Activated T-helper 17 cell treated with anti-CD3 and anti-CD28 coated beads, Interleukin-2, amount 50 U/mL, for 72 hours (primary cell): ENCODE results near the gene PUM2. TPM values are rescaled to one million over a fixed set of nuclear protein-coding genes. Genes with fewer than 3 reads are reported as not detected.
"Not testable (repeated sequence)": the region's sequence is repeated elsewhere in the genome, so short reads cannot be mapped to it uniquely, and the experiment has no call there.

Source experiments
- ATAC-seq: fragments of 150-1000 bp; cut with Tn5 transposase; replicated peaks from 2 replicates; pipeline ENCODE4 v1.10.0; 2021; ENCODE audit warnings: mild to moderate bottlenecking, moderate library complexity
- H3K27ac Mint-ChIP-seq: one replicate; pipeline ENCODE4 v1.8.0; 2022; ENCODE audit warnings: mixed read lengths
- H3K27me3 Mint-ChIP-seq: one replicate; pipeline ENCODE4 v1.8.0; 2022; ENCODE audit warnings: mixed read lengths
- H3K36me3 Mint-ChIP-seq: one replicate; pipeline ENCODE4 v1.8.0; 2022; ENCODE audit warnings: low read depth, mild to moderate bottlenecking, mixed read lengths
- H3K4me1 Mint-ChIP-seq: one replicate; pipeline ENCODE4 v1.8.0; 2022; ENCODE audit warnings: mixed read lengths
- H3K4me3 Mint-ChIP-seq: one replicate; pipeline ENCODE4 v1.8.0; 2022; ENCODE audit warnings: mild to moderate bottlenecking, mixed read lengths
- H3K9me3 Mint-ChIP-seq: one replicate; pipeline ENCODE4 v1.8.0; 2022; ENCODE audit warnings: mixed read lengths
- total RNA-seq, 2 donors: library from RNA; stranded (reverse); gene quantifications; one replicate each; pipeline ENCODE4 v1.2.3, GENCODE V29; 2022

Gene PUM2
- total RNA-seq, 2 donors from 2014 or later, result 113 to 120 TPM

- Mint-ChIP-seq H3K9me3 (no peaks in the 10 kb centered on the region), H3K27me3 (no peaks in the 10 kb centered on the region), H3K36me3 (peaks cover 87% of the 10 kb centered on the region), H3K4me1 (peaks cover 6% of the 10 kb centered on the region), H3K27ac (no peak overlapping the region), H3K4me3 (no peak overlapping the region)
- ATAC-seq, result no peak
Observed at GRCh38 chr2:20264629-20265028, 86.0 kb downstream of the PUM2 start.

DNA sequence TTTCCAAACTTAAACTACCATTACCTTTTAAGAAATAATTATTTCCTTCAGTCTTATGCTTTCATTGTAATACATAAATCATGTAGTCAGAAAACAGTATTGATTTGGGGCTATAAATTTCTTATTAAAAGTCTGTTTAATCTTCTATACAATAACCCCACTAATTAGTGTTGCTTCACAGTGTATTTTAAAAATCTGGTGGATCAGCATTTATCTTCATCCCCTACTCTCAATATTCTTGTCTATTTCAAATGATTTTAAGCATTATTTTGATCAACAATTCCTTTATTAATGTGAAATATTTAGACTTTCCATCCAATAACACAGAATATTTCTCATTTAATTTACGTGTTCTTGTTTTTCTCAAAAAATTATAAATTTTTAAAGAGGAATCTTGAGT, 93.2 kb downstream of the PUM2 start:
- ATAC-seq, result no peak
- Mint-ChIP-seq H3K4me1 (no peaks in the 10 kb centered on the region), H3K27ac (no peak overlapping the region), H3K27me3 (no peaks in the 10 kb centered on the region), H3K36me3 (peaks cover 95% of the 10 kb centered on the region), H3K9me3 (no peaks in the 10 kb centered on the region), H3K4me3 (no peak overlapping the region)

DNA sequence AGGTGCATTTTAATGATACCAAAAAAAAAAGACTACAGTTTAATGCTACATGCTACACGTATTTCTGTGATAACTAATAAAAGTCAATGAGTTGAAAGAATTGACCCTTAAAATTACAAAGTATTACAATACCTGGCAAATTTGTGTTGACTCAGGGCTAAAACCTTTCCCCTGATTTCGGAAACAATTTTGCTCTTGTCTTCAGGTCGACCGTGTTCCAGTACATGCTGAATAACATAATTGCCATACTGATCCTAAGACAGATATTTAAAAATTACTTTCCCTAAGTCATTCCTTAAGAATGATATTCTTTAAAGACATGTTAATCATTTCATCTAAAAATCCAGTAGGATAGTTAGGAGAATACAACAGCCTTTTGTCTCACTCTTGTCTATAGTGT, 95.9 kb downstream of the PUM2 start:
- no peak for ATAC-seq
- Mint-ChIP-seq H3K4me3 (no peak overlapping the region), H3K36me3 (peaks cover 96% of the 10 kb centered on the region)

GRCh38 chr2:20250436-20250835, 100.2 kb downstream of the PUM2 start:
- no peak for ATAC-seq
- Mint-ChIP-seq H3K27me3 (no peaks in the 10 kb centered on the region), H3K4me1 (peaks cover 5% of the 10 kb centered on the region), H3K4me3 (no peak overlapping the region), H3K27ac (peak overlapping the region; percentile 48), H3K36me3 (peaks cover 91% of the 10 kb centered on the region), H3K9me3 (no peaks in the 10 kb centered on the region)

More for the DNA sequence above, 95.9 kb downstream of the PUM2 start:
- no peaks in the 10 kb centered on the region for H3K9me3 Mint-ChIP-seq
- no peaks in the 10 kb centered on the region for H3K27me3 Mint-ChIP-seq
- H3K27ac Mint-ChIP-seq, result no peak overlapping the region
- H3K4me1 Mint-ChIP-seq, result no peaks in the 10 kb centered on the region

DNA sequence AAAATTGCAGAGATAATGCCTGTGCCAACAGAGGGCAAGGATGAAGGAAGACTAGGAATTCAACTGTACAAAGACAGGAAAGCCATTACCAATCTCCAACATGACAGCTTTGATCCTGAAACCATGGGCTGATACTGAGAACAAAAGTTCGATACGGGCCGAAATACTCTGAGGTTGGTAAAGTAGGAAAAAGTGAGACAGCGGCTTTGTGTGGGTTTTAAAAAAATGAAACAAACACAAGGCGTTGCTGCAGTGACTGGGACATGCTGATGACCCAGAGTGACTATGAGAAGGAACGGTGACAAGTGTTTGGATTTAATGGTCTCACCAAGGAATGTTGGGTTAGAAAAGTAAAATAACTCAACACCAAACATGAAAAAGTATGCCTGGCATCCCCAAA, 101.5 kb downstream of the PUM2 start:
- H3K27ac Mint-ChIP-seq, result peak overlapping the region; percentile 47
- no peaks in the 10 kb centered on the region for H3K9me3 Mint-ChIP-seq
- H3K4me1 Mint-ChIP-seq, result peaks cover 5% of the 10 kb centered on the region
- peak; percentile 49 for ATAC-seq
- H3K27me3 Mint-ChIP-seq, result no peaks in the 10 kb centered on the region
- peaks cover 79% of the 10 kb centered on the region for H3K36me3 Mint-ChIP-seq
- H3K4me3 Mint-ChIP-seq, result no peak overlapping the region

- Mint-ChIP-seq H3K36me3 (peaks cover 58% of the 10 kb centered on the region), H3K9me3 (no peaks in the 10 kb centered on the region), H3K27ac (no peak overlapping the region), H3K4me3 (no peak overlapping the region), H3K27me3 (no peaks in the 10 kb centered on the region), H3K4me1 (peaks cover 6% of the 10 kb centered on the region)
- no peak for ATAC-seq
Observed at GRCh38 chr2:20247084-20247483, 103.6 kb downstream of the PUM2 start.

GRCh38 chr2:20243637-20244036, 107.0 kb downstream of the PUM2 start:
- H3K4me3 Mint-ChIP-seq, H3K27me3 Mint-ChIP-seq, H3K4me1 Mint-ChIP-seq, H3K9me3 Mint-ChIP-seq, ATAC-seq: not testable (repeated sequence)
- Mint-ChIP-seq H3K36me3 (peaks cover 25% of the 10 kb centered on the region), H3K27ac (peak overlapping the region; percentile 52)

- H3K4me3 Mint-ChIP-seq, result no peak overlapping the region
- H3K36me3 Mint-ChIP-seq, result peaks cover 17% of the 10 kb centered on the region
- peaks cover 8% of the 10 kb centered on the region for H3K4me1 Mint-ChIP-seq
- ATAC-seq, result peak; percentile 47
- H3K9me3 Mint-ChIP-seq, result no peaks in the 10 kb centered on the region
- H3K27ac Mint-ChIP-seq, result no peak overlapping the region
- peaks cover 8% of the 10 kb centered on the region for H3K27me3 Mint-ChIP-seq
Observed at GRCh38 chr2:20242727-20243377, 107.8 kb downstream of the PUM2 start.

GRCh38 chr2:20241973-20242726, 108.5 kb downstream of the PUM2 start:
- peak; percentile 70 for ATAC-seq
- H3K4me1 Mint-ChIP-seq, result peaks cover 8% of the 10 kb centered on the region
- H3K9me3 Mint-ChIP-seq, result no peaks in the 10 kb centered on the region
- H3K36me3 Mint-ChIP-seq, result peaks cover 10% of the 10 kb centered on the region
- H3K27me3 Mint-ChIP-seq, result peaks cover 14% of the 10 kb centered on the region
- peak overlapping the region; percentile 36 for H3K27ac Mint-ChIP-seq
- no peak overlapping the region for H3K4me3 Mint-ChIP-seq

DNA sequence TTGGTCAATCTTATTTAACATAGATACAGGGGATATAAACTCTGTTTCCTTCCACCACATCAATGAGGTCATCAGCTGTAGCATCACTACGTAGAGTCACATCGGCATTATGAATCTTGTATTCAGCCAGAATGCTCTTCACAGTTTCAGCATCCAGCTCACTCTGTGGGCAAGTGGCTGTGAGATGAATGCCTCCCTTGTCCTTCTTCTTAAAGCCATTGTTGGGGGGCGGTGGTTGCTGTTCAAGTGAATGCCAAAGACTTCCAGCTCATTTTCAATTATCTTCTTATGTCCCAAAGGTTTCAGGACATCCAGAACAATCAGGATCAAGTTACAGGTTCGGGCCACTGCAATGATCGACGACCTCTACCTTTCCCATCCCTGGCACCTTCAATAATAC, 110.4 kb downstream of the PUM2 start:
- ATAC-seq, H3K36me3 Mint-ChIP-seq, H3K4me1 Mint-ChIP-seq, H3K9me3 Mint-ChIP-seq, H3K4me3 Mint-ChIP-seq, H3K27ac Mint-ChIP-seq: not testable (repeated sequence)
- peaks cover 22% of the 10 kb centered on the region for H3K27me3 Mint-ChIP-seq

DNA sequence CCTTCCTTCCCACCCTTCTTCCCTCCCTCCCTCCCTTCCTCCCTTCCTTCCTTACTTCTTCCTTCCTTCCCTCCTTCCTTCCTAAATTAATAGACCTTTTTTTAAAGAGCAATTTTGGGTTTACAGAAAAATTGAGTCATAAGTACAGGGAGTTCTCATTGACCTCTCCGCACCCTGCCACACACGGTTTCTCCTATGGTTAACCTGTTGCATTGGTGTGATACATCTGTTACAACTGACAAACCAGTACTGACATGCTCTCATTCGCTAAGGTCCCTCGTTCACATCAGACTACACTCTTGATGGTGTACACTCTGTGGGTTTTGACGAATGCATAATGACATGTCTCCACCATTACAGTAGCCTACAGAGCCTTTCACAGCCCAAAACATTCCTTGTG, 114.1 kb downstream of the PUM2 start:
- Mint-ChIP-seq H3K4me1 (peaks cover 2% of the 10 kb centered on the region), H3K27ac (no peak overlapping the region), H3K9me3 (no peaks in the 10 kb centered on the region), H3K4me3 (no peak overlapping the region), H3K27me3 (peaks cover 30% of the 10 kb centered on the region), H3K36me3 (no peaks in the 10 kb centered on the region)
- ATAC-seq, result no peak

DNA sequence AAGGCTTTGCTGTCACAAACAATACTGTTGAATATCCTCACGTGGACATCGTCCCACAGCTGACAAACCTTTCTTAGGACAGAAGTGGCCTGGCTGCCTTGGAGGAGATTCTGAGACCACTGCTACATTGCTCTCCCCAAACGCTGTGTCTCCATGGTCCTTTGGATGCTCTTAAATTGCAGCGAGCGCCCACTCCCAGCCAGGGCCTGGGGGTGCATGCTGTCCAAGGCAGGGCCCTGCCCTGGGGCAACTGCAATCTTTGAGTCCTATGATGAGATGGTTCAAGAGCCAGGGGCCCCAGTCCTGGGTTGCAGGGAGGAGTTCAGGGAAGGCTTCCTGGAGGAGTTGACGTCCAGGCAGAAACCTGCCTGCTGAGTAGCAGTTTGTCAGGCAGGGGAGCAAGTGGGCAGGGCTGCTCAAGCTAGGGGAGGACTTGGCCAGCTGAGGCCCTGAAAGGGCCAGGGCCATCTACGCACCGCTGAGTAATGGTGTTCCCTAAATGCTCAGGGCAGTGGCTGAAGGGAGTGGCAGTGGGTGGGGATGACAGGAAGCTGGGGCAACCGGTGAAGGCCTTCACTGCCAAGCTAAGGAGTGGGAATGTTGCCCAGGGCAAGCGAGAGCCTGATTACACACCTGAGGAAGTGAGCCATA, 114.9 kb downstream of the PUM2 start:
- no peak for ATAC-seq

GRCh38 chr2:20234597-20234996, 116.0 kb downstream of the PUM2 start:
- H3K36me3 Mint-ChIP-seq, H3K4me1 Mint-ChIP-seq, H3K27ac Mint-ChIP-seq, ATAC-seq, H3K9me3 Mint-ChIP-seq, H3K4me3 Mint-ChIP-seq: not testable (repeated sequence)
- H3K27me3 Mint-ChIP-seq, result peaks cover 40% of the 10 kb centered on the region

More for the DNA sequence above, 114.9 kb downstream of the PUM2 start:
- no peaks in the 10 kb centered on the region for H3K9me3 Mint-ChIP-seq
- no peak overlapping the region for H3K27ac Mint-ChIP-seq
- H3K4me1 Mint-ChIP-seq, result no peaks in the 10 kb centered on the region
- peaks cover 37% of the 10 kb centered on the region for H3K27me3 Mint-ChIP-seq
- H3K36me3 Mint-ChIP-seq, result no peaks in the 10 kb centered on the region
- no peak overlapping the region for H3K4me3 Mint-ChIP-seq

DNA sequence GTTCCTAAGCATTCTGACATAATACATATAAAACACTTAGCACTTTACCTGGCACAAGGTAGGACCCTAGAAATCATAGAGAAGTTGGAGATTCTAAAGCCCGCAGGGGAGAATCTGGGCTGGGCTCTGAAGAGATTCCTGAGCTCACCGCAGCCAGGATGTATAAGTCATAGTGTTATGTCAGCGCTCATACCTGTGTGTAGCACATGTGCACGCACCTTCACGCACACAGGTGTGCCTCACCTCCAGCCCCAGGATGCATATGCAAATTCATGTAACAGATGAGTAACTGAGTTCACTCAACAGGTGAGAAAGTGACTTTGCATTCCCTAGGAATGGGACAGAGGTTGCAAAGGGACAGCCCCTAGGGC, 117.8 kb downstream of the PUM2 start:
- Mint-ChIP-seq H3K27ac (no peak overlapping the region), H3K9me3 (no peaks in the 10 kb centered on the region), H3K27me3 (peaks cover 39% of the 10 kb centered on the region), H3K36me3 (no peaks in the 10 kb centered on the region), H3K4me3 (no peak overlapping the region), H3K4me1 (no peaks in the 10 kb centered on the region)
- no peak for ATAC-seq

DNA sequence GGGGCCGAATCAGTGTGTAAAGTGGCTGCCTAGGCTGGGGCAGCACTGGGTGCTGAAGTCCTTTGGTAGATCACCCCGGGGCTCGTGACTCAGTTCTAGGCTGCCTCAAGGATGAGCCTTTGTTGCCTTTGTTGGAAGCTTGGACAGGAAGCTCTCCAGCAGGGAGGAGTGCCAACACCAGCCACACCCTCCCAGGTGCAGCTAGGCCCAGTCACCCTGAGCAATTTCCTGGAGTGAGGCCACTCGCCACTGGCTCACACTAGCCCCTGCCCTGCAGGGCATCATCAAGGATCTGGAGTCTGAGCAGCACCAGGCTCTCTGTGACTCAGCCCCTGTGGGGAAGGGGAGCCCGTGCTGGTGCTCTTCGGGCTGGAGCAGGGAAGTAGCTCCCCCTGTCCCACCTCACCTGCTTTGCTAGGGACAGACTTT, 119.0 kb downstream of the PUM2 start:
- Mint-ChIP-seq H3K9me3 (no peaks in the 10 kb centered on the region), H3K4me1 (no peaks in the 10 kb centered on the region), H3K27ac (no peak overlapping the region), H3K4me3 (no peak overlapping the region), H3K36me3 (no peaks in the 10 kb centered on the region), H3K27me3 (peaks cover 35% of the 10 kb centered on the region)
- ATAC-seq, result no peak
